HG03439 (cell line): ENCODE results near the gene RC3H1.
"Not testable (repeated sequence)": the region's sequence is repeated elsewhere in the genome, so short reads cannot be mapped to it uniquely, and the experiment has no call there.

ENCODE experiments used
- ATAC-seq: cut with Tn5 transposase; IDR thresholded peaks from one replicate; pipeline ENCODE4 v1.9.1; 2021; ENCODE audit warnings: mild to moderate bottlenecking, moderate library complexity; ENCODE audit not compliant: unreplicated experiment

Gene RC3H1

GRCh38 chr1:174031099-174031498 lies 8.9 kb upstream of the RC3H1 start:
- no peak for ATAC-seq

GRCh38 chr1:174028495-174028894 lies 6.3 kb upstream of the RC3H1 start:
- no peak for ATAC-seq

- ATAC-seq = no peak
Measured at GRCh38 chr1:174023440-174023839, 1.3 kb upstream of the RC3H1 start.

- ATAC-seq = no peak
Measured at GRCh38 chr1:174022976-174023277, 770 bp upstream of the RC3H1 start.

- peak; percentile 46 for ATAC-seq
Measured at GRCh38 chr1:174021591-174022079, 522 bp downstream of the RC3H1 start.

- no peak for ATAC-seq
Measured at GRCh38 chr1:174018565-174018964, 3.6 kb downstream of the RC3H1 start.

- no peak for ATAC-seq
Measured at GRCh38 chr1:174017231-174017970, 4.8 kb downstream of the RC3H1 start.

- no peak for ATAC-seq
Measured at GRCh38 chr1:174013864-174014418, 8.2 kb downstream of the RC3H1 start.

- no peak for ATAC-seq
Measured at GRCh38 chr1:174008979-174009378, 13.2 kb downstream of the RC3H1 start.

GRCh38 chr1:174008269-174008668 lies 13.9 kb downstream of the RC3H1 start:
- ATAC-seq = no peak

- ATAC-seq = no peak
Measured at GRCh38 chr1:174007851-174008250, 14.3 kb downstream of the RC3H1 start.

GRCh38 chr1:174005032-174005431 lies 17.1 kb downstream of the RC3H1 start:
- ATAC-seq = peak; percentile 73

- no peak for ATAC-seq
Measured at GRCh38 chr1:174003867-174004266, 18.3 kb downstream of the RC3H1 start.

GRCh38 chr1:174001573-174001972 lies 20.6 kb downstream of the RC3H1 start:
- ATAC-seq = no peak

GRCh38 chr1:174000371-174000770 lies 21.8 kb downstream of the RC3H1 start:
- ATAC-seq = no peak

GRCh38 chr1:173997791-173998190 lies 24.4 kb downstream of the RC3H1 start:
- no peak for ATAC-seq

- ATAC-seq = no peak
Measured at GRCh38 chr1:173996995-173997394, 25.2 kb downstream of the RC3H1 start.

- no peak for ATAC-seq
Measured at GRCh38 chr1:173995475-173995874, 26.7 kb downstream of the RC3H1 start.

GRCh38 chr1:173993948-173994347 lies 28.2 kb downstream of the RC3H1 start:
- not testable (repeated sequence) for ATAC-seq

- no peak for ATAC-seq
Measured at GRCh38 chr1:173988068-173988467, 34.1 kb downstream of the RC3H1 start.

GRCh38 chr1:173986951-173987350 lies 35.2 kb downstream of the RC3H1 start:
- ATAC-seq = no peak

- no peak for ATAC-seq
Measured at GRCh38 chr1:173970252-173970651, 51.9 kb downstream of the RC3H1 start.

GRCh38 chr1:173965896-173966295 lies 56.3 kb downstream of the RC3H1 start:
- not testable (repeated sequence) for ATAC-seq
